Liver (tissue), 9 donors: ENCODE data around the gene CNEP1R1. TPM values are rescaled to one million over a fixed set of nuclear protein-coding genes. Genes with fewer than 3 reads are reported as not detected.

Source experiments
- DNase-seq: peaks from one replicate; pipeline ENCODE4 v3.0.0-alpha.2; 2017; ENCODE audit warnings: low spot score
- H3K27ac ChIP-seq, 2 donors: one replicate each; pipeline ENCODE4 v1.7.0; 2013; ENCODE audit warnings: inconsistent platforms in 2 of 2, low read length in 2 of 2, control low read depth in 1 of 2, low read depth in 1 of 2, mild to moderate bottlenecking in 1 of 2
- H3K27me3 ChIP-seq, 4 donors: one replicate each; pipeline versions ENCODE4 v1.6.1 to v1.7.0; 2013; ENCODE audit warnings: low read length in 3 of 4, inconsistent platforms in 1 of 4, mild to moderate bottlenecking in 1 of 4, moderate library complexity in 1 of 4; ENCODE audit not compliant: control insufficient read depth in 4 of 4, insufficient read depth in 4 of 4
- H3K36me3 ChIP-seq, 4 donors: one replicate each; pipeline versions ENCODE4 v1.6.1 to v1.7.0; 2013; ENCODE audit warnings: low read length in 3 of 4, mild to moderate bottlenecking in 3 of 4, low read depth in 1 of 4, moderate library complexity in 1 of 4; ENCODE audit not compliant: control insufficient read depth in 4 of 4, insufficient read depth in 3 of 4
- H3K4me1 ChIP-seq, 4 donors: one replicate each; pipeline versions ENCODE4 v1.6.1 to v1.7.0; 2013; ENCODE audit warnings: low read length in 3 of 4, mild to moderate bottlenecking in 3 of 4, moderate library complexity in 1 of 4; ENCODE audit not compliant: control insufficient read depth in 4 of 4, insufficient read depth in 4 of 4
- H3K4me3 ChIP-seq, 3 donors: one replicate each; pipeline versions ENCODE4 v1.6.1 to v1.7.0; 2013; ENCODE audit warnings: low read length in 3 of 3, control low read depth in 1 of 3, low read depth in 1 of 3, mild to moderate bottlenecking in 1 of 3
- H3K9ac ChIP-seq, 2 donors: one replicate each; pipeline ENCODE4 v1.7.0; 2013; ENCODE audit warnings: low read length in 2 of 2, mild to moderate bottlenecking in 2 of 2, moderate library complexity in 2 of 2, control low read depth in 1 of 2, low read depth in 1 of 2
- H3K9me3 ChIP-seq, 4 donors: one replicate each; pipeline versions ENCODE4 v1.6.1 to v1.7.0; 2013; ENCODE audit warnings: low read length in 3 of 4; ENCODE audit not compliant: control insufficient read depth in 4 of 4
- EGR1 ChIP-seq, 2 donors: IDR thresholded peaks; 2 replicates each; pipeline ENCODE4 v1.6.1; 2016 to 2018; ENCODE audit warnings: antibody characterized with exemption in 2 of 2, low read depth in 2 of 2
- FOXA1 ChIP-seq: IDR thresholded peaks from 2 replicates; pipeline ENCODE4 v1.6.1; 2016; ENCODE audit warnings: antibody characterized with exemption
- FOXA2 ChIP-seq: IDR thresholded peaks from 2 replicates; pipeline ENCODE4 v1.6.1; 2016; ENCODE audit warnings: antibody characterized with exemption
- GABPA ChIP-seq, 2 donors: IDR thresholded peaks in 1 of 2; conservative IDR thresholded peaks in 1 of 2; 2 replicates each; pipeline ENCODE4 v1.6.1; 2016; ENCODE audit warnings: antibody characterized with exemption in 2 of 2, mild to moderate bottlenecking in 1 of 2, moderate library complexity in 1 of 2
- HNF4A ChIP-seq, 2 donors: conservative IDR thresholded peaks; 2 replicates each; pipeline ENCODE4 v1.6.1; 2016; ENCODE audit warnings: antibody characterized with exemption in 2 of 2, mild to moderate bottlenecking in 2 of 2
- HNF4G ChIP-seq: IDR thresholded peaks from 2 replicates; pipeline ENCODE4 v1.6.1; 2016; ENCODE audit warnings: antibody characterized with exemption
- NR2F2 ChIP-seq: IDR thresholded peaks from 2 replicates; pipeline ENCODE4 v1.6.1; 2016; ENCODE audit warnings: antibody characterized with exemption
- RAD21 ChIP-seq, 2 donors: IDR thresholded peaks; 2 replicates each; pipeline ENCODE4 v1.6.1; 2016; ENCODE audit warnings: antibody characterized with exemption in 2 of 2, mild to moderate bottlenecking in 2 of 2
- RXRA ChIP-seq, 2 donors: IDR thresholded peaks; 2 replicates each; pipeline ENCODE4 v1.6.1; 2017 to 2018; ENCODE audit warnings: antibody characterized with exemption in 2 of 2, mild to moderate bottlenecking in 1 of 2
- SP1 ChIP-seq: IDR thresholded peaks from 2 replicates; pipeline ENCODE4 v1.6.1; 2018; ENCODE audit warnings: antibody characterized with exemption, mild to moderate bottlenecking
- YY1 ChIP-seq: IDR thresholded peaks from 2 replicates; pipeline ENCODE4 v1.6.1; 2016; ENCODE audit warnings: antibody characterized with exemption, mild to moderate bottlenecking
- WGBS: extraction: QIAGEN DNeasy Blood & Tissue Kit; methylation state at CpG from one replicate; pipeline ENCODE4 v1.1.7; 2013; 5-methylcytosine and 5-hydroxymethylcytosine counted together
- polyA plus RNA-seq, 2 donors: library from polyadenylated mRNA; stranded (reverse) in 1 of 2; unstranded in 1 of 2; fragments of 200-250 nt in 1 of 2; fragments of >200 nt in 1 of 2; fragmentation: Nextera tagmentation in 1 of 2; extraction: Ambion mirVana in 1 of 2; gene quantifications; one replicate each; pipeline versions ENCODE4 v1.2.1 to v1.2.3, GENCODE V29; 2013 to 2015
- total RNA-seq, 2 donors: library from RNA; depleted of rRNA; stranded (reverse); fragments of >200 nt; gene quantifications; one replicate each; pipeline ENCODE4 v1.2.3, GENCODE V29; 2014
- TF ChIP-seq, protein P1 (sequence below): IDR thresholded peaks from 2 replicates; pipeline ENCODE4 v1.6.1; 2016; ENCODE audit warnings: antibody characterized with exemption
- TF ChIP-seq, protein P2 (sequence below): fragments of 150-350 bp; IDR thresholded peaks from 2 replicates; pipeline ENCODE4 v1.5.1; 2017; ENCODE audit warnings: improper control_type of control experiment, low read depth, low read length; ENCODE audit not compliant: missing input control
- TF ChIP-seq, protein P3 (sequence below): IDR thresholded peaks from 2 replicates; pipeline ENCODE4 v1.6.1; 2016; ENCODE audit warnings: antibody characterized with exemption, mild to moderate bottlenecking
- TF ChIP-seq, protein P4 (sequence below): IDR thresholded peaks from 2 replicates; pipeline ENCODE4 v1.6.1; 2016; ENCODE audit warnings: antibody characterized with exemption
- TF ChIP-seq, protein P5 (sequence below): IDR thresholded peaks from 2 replicates; pipeline ENCODE4 v1.6.1; 2016; ENCODE audit warnings: antibody characterized with exemption
- donor health status: healthy.
- donor health status: healthy.
- donor health status: healthy.
- donor health status: healthy.
- donor health status: healthy.

CNEP1R1 gene, protein sequence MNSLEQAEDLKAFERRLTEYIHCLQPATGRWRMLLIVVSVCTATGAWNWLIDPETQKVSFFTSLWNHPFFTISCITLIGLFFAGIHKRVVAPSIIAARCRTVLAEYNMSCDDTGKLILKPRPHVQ
- total RNA-seq = 10 to 100 TPM; 12.6 to 21.6 TPM
- 1 to 10 TPM; 4.2 to 4.9 TPM for polyA plus RNA-seq

DNA sequence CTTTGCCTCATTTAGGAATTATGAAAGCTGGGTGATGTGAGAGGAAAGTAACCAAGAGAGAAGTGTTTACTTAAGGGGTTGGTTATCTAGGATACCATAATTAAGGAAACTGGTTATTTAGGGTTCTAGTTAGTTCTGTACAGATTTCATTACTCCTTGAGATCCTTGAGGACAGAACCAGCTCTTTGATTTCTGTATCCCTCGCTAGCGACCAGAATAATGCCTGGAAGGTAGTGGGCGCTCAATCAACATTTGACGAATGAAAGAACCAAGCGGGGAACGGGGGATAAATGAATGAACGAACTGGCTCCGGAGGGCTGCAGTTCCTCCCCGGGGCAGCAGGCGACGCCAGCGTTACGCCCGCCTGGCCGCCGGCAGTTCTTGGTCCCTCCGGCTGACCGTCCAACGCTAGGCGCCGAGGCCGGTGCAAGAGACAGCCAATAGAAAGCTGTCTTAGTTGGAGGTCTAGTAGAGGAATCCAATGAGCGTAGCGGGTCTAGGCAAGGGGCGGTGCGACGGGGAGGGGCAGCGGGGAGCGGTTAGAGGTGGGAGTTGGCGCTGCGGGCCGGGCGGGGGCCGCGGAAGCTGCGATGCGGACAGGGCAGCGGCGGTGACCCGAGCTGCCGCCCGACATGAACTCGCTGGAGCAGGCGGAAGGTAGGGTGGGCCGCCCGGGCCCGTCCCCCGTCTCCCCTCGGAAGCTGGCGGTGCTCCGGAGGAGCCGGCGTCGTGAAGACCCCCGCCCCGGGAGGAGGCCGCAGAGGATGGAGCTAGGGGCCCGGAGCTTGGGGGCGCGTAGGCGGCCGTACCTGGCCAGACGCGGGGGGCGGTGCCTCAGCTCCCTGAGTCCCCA, at the start of gene CNEP1R1:
TSS of gene CNEP1R1 (plus strand) at position 542 of the 853 bp plus-strand sequence. CDS start at position 633, 91 bp downstream.
- under 1% methylated on average over 65 of the region's 65 CpGs for WGBS
- Histone ChIP-seq H3K4me1 (peaks cover 0 to 14% (median 7%) of the 10 kb centered on the region in 4 donors), H3K9me3 (no peaks in the 10 kb centered on the region), H3K9ac (peak within 1 kb of the TSS; percentile 61 to 90), H3K36me3 (peaks cover 0 to 9% (median under 1%) of the 10 kb centered on the region in 4 donors), H3K27ac (peak within 1 kb of the TSS; percentile 14 to 79), H3K4me3 (peak within 1 kb of the TSS; percentile 61 to 99 (median 92)), H3K27me3 (no peaks in the 10 kb centered on the region)
- peak; percentile 100 for TF ChIP-seq SP1
- TF ChIP-seq, protein P1, sequence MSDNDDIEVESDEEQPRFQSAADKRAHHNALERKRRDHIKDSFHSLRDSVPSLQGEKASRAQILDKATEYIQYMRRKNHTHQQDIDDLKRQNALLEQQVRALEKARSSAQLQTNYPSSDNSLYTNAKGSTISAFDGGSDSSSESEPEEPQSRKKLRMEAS = peak; percentile 37
- peak in 1 of 2 donors; percentile 32 for TF ChIP-seq EGR1 (IDR thresholded peaks at IDR 0.05; ENCODE audit: low read depth in 2 of 2)
- TF ChIP-seq, protein P2, sequence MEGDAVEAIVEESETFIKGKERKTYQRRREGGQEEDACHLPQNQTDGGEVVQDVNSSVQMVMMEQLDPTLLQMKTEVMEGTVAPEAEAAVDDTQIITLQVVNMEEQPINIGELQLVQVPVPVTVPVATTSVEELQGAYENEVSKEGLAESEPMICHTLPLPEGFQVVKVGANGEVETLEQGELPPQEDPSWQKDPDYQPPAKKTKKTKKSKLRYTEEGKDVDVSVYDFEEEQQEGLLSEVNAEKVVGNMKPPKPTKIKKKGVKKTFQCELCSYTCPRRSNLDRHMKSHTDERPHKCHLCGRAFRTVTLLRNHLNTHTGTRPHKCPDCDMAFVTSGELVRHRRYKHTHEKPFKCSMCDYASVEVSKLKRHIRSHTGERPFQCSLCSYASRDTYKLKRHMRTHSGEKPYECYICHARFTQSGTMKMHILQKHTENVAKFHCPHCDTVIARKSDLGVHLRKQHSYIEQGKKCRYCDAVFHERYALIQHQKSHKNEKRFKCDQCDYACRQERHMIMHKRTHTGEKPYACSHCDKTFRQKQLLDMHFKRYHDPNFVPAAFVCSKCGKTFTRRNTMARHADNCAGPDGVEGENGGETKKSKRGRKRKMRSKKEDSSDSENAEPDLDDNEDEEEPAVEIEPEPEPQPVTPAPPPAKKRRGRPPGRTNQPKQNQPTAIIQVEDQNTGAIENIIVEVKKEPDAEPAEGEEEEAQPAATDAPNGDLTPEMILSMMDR = peak; percentile 100
- TF ChIP-seq FOXA1 = peak; percentile 44
- no peak for TF ChIP-seq HNF4G
- TF ChIP-seq, protein P3, sequence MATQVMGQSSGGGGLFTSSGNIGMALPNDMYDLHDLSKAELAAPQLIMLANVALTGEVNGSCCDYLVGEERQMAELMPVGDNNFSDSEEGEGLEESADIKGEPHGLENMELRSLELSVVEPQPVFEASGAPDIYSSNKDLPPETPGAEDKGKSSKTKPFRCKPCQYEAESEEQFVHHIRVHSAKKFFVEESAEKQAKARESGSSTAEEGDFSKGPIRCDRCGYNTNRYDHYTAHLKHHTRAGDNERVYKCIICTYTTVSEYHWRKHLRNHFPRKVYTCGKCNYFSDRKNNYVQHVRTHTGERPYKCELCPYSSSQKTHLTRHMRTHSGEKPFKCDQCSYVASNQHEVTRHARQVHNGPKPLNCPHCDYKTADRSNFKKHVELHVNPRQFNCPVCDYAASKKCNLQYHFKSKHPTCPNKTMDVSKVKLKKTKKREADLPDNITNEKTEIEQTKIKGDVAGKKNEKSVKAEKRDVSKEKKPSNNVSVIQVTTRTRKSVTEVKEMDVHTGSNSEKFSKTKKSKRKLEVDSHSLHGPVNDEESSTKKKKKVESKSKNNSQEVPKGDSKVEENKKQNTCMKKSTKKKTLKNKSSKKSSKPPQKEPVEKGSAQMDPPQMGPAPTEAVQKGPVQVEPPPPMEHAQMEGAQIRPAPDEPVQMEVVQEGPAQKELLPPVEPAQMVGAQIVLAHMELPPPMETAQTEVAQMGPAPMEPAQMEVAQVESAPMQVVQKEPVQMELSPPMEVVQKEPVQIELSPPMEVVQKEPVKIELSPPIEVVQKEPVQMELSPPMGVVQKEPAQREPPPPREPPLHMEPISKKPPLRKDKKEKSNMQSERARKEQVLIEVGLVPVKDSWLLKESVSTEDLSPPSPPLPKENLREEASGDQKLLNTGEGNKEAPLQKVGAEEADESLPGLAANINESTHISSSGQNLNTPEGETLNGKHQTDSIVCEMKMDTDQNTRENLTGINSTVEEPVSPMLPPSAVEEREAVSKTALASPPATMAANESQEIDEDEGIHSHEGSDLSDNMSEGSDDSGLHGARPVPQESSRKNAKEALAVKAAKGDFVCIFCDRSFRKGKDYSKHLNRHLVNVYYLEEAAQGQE = no peak
- TF ChIP-seq, protein P4, sequence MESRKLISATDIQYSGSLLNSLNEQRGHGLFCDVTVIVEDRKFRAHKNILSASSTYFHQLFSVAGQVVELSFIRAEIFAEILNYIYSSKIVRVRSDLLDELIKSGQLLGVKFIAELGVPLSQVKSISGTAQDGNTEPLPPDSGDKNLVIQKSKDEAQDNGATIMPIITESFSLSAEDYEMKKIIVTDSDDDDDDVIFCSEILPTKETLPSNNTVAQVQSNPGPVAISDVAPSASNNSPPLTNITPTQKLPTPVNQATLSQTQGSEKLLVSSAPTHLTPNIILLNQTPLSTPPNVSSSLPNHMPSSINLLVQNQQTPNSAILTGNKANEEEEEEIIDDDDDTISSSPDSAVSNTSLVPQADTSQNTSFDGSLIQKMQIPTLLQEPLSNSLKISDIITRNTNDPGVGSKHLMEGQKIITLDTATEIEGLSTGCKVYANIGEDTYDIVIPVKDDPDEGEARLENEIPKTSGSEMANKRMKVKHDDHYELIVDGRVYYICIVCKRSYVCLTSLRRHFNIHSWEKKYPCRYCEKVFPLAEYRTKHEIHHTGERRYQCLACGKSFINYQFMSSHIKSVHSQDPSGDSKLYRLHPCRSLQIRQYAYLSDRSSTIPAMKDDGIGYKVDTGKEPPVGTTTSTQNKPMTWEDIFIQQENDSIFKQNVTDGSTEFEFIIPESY = peak; percentile 88
- TF ChIP-seq FOXA2 = no peak
- TF ChIP-seq GABPA (IDR thresholded peaks at IDR 0.05 in 1 of 2, conservative IDR thresholded peaks at IDR 0.05 in 1 of 2) = peak in 1 of 2 donors; percentile 52
- peak; percentile 79 for TF ChIP-seq YY1
- peak; percentile 24 for TF ChIP-seq NR2F2
- peak in 1 of 2 donors; percentile 28 for TF ChIP-seq HNF4A (conservative IDR thresholded peaks at IDR 0.05)
- peak; percentile 97 to 99 for TF ChIP-seq RAD21 (IDR thresholded peaks at IDR 0.05)
- TF ChIP-seq, protein P5, sequence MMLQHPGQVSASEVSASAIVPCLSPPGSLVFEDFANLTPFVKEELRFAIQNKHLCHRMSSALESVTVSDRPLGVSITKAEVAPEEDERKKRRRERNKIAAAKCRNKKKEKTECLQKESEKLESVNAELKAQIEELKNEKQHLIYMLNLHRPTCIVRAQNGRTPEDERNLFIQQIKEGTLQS = no peak
- peak; percentile 44 to 52 for TF ChIP-seq RXRA (IDR thresholded peaks at IDR 0.05)
- peak; percentile 97 for DNase-seq
